NCI-H2227 (cell line): Measurements from ENCODE around the gene GPHN.
A peak's percentile ranks its signal among the peaks of the same experiment; 100 is the strongest.

Source experiments
- DNase-seq: peaks from one replicate; lab custom pipeline; 2025; ENCODE audit not compliant: unreplicated experiment; lab: John Stamatoyannopoulos, UW

Gene GPHN

DNA sequence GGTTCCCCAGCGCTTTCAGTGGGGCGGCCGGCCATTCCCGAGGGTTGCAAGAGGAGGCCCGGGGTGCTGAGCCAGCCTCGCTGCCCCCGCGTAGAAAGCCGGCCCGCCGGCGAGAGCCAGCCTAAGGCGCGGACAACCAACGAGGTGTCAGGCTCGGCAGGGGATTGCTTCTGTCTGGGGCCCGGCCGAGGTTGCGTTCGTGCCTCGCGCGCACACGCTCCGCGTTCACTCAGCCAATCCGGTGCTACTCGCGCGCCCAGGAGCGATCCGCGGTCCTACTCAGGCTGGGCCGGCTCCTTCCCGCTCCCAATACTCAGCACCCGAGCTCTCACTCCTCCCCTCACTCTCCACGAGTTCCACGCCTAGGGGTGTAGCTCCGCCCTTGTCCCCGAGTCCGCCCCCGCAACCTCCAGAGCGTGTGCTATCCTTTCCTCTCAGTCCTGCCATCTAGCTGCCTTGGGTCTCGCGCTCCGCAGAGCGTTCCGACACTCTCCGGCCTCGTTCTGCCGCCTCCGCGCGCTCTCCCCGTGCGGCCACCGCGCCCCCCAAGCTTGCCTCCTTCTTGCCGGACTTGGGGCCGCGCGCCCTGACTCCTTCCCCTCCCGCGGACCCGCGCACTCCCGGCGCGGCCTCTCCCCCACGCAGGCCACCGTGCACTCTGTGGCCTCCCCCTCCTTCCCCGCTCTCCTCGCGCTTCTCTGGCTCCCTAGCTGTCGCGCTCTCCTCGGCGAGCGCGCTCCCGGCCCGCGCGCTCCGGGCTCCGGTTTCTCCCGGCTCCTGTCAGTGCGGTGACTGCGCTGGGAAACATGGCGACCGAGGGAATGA, at the start of gene GPHN:
GPHN (plus strand) TSS at position 426 of the 825 bp plus-strand sequence.
- peak; percentile 98 for DNase-seq

DNA sequence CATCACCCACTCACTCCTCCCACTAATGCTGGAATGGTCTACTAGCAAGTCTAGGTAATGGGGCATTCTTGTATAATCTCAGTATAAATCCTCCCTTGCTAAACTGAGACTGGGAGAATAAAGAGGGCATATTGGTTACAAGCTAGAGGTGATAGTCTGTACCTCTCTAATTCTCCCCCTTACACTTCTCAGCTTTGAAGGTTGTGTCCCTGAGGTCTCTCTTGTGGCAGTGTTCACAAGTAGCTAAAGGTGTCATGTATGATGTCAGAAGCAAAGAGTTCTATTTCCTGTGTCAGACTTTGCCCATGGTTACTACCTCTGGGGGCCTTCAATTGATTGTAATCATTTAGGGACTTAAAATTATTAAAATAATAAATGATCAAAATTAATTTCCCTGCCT, 48.3 kb upstream of the GPHN start:
- DNase-seq, result no peak

DNA sequence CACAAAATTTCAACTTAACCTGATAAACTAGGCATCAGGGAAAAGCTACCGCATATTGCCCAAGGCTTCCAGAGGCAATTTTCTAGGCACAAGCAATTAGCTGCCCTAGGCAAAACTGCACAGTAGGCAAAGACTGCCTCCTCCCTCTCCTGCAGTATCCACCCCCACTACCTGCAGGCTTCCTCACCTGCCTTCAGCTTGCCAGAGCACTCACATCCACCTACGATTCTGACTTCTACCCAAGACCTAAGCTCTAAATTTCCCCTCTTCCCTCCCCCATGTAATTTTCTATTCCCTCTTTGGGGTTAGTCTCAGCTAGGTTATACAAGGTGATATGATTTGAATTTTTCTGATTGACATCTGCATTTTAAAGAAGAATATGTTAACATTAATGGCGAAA, 43.7 kb upstream of the GPHN start:
- no peak for DNase-seq

DNA sequence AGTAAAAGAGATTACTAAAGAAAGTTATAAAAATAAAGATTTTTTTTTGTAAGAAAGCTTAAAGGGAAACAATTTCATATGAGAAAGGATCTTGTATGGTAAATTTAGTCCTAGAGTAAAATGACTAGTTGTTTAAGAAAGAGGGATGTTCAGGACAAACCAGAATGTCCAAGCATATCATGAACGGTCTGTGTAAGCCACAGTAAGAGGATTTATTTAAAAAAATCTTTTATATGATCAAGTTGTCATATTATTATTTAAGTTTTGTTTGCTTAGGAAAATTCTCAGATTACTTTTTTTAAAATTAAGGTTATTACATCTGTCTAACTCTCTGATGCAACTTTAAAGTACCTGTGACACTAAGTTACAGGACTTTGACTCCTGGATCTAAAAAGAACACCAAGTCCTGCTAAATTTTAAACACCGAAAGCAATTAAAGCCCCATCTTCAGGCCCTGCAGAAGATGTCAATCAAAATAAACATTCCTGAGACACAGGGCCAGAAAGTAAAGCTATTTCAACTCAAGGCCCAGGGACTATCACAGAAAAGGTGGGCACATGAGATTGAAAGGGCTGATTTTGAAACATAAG, 39.1 kb upstream of the GPHN start:
- no peak for DNase-seq

DNA sequence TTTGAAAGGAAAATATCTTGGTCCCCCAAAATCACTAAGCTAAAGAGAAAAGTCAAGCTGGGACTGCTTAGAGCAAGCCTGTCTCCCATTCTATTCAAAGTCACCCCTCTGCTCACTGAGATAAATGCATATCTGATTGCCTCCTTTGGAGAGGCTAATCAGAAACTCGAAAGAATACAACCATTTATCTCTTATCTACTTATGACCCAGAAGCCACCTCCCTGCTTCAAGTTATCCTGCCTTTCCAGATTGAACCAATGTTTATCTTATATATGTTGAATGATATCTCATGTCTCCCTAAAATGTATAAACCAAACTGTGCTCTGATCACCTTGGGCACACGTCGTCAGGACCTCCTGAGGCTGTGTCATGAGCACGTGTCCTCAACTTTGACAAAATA, 36.4 kb upstream of the GPHN start:
- no peak for DNase-seq

DNA sequence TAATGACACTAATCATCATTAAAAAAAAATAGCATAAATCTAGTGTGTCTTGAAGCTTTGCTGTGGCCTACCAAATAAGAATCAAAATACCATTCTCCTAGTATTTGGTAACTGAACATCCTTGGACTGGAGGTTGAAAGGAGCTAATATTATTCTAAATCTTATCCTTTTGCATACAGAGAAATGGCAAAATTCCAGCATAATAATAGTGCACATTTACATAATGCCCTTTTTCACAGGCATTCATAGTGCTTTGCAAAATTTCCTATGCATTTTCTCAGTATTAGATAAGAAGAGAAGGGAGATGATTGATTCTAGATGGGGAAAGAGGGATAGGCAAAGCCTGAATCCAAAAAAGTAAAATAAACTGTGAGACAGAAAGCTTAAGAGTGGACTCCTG, 35.7 kb upstream of the GPHN start:
- DNase-seq, result no peak

DNA sequence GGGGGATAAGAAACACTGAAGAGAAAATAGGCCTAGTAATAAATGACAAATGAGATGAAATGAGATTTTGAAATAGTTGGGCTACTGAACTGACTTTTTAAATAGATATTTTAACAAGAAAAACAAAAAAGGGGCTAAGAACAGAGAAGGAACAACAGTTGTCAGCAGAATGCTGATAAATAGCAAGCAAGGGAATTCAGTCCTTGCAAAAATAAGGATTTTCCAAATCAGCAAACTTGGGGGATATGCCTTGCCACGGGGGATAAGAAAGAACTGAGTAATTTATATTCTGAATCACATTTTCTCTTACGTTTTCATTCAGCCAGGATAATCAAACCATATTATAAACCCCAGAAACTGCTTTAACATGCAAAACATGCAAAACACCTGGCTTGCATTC, 34.7 kb upstream of the GPHN start:
- DNase-seq, result no peak

DNA sequence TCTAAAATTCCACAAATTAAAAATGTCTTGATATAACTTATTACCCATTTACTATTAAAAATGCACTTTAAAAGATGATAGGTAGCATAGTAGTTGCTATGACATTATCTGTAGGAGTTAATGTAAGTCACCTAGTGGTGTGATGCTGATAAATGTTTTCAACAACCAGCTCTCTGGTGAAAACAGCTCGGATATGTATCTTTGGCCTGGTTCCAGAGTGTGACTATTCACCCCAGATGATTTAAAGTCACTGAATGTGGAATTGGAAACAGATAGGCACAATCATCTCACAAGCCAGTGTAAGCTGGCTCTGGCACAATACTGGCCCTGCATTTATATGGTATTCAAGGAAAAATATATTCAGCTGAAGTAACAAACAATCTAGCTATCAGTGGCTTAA, 31.0 kb upstream of the GPHN start:
- DNase-seq, result no peak

DNA sequence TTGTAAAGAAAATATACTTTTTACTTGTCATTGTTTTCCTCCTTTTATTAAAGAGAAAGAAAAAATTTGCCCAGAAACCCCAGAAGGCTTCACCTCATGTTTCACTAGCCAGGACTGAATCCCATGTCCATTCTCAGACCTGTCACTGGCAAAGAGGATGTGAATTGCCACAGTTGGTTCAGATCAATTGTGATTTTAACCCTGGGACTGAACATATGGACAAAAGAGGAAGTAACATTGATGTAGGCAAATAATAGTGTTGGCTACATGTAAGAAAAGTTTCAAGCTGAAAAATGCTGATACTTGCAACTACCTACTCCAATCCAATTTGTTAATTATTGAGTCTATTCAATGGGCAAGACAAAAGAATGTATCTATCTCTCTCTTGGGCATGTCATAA, 30.4 kb upstream of the GPHN start:
- DNase-seq, result no peak

DNA sequence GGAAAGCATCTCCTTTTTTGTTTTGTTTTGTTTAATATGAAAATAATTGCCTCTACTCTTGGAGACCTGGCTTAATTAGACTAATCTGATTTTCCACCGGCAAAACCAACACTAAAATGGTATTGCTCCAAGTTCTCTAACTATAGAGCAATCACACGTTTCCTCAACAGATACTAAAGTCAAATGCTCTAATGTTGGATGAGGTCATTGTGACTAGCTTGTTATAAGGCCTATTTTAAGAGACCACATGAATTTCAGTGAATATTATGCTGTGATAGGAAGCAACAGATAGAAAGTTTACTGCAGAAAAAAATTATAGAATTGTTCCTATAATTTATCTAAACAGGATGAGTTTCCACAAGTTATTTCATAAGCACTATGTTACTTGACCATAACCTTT, 25.1 kb upstream of the GPHN start:
- DNase-seq, result no peak

DNA sequence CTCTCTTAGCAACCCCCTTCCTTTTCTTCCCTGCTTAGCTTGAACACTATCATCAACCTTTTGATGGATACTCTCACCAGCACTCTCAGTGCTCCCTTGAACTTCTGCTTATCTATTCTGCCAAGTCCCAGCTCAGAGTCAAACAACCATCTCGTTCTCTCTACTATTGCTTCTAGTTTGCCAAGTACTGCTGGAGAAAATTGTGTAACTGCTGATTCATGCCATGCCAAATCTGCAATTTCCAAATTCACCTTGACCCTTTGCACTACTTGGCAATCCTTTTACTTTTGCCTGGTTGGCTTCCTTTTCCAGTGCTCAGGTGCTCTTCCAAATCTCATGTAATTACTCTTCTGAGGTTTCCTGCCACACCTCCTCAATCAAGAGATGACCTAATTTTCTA, 24.6 kb upstream of the GPHN start:
- no peak for DNase-seq

DNA sequence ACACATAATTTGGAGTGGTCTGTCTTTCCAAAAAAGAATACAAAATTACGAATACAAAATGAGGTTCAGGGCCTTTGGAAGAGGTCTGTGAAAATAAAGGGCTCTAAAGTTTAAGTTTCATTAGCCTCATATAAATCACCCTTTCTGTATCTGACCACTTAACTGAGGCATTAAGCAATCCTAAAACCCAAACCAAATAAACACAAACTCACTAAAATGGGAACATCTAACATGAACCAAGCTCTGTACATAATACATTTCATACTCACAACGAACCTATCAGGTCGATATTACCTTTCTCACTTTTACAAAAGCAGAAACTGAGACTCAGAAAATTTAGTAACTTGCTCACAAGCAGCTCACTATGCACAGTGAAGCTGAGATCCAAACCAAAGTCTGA, 22.9 kb upstream of the GPHN start:
- DNase-seq, result no peak

DNA sequence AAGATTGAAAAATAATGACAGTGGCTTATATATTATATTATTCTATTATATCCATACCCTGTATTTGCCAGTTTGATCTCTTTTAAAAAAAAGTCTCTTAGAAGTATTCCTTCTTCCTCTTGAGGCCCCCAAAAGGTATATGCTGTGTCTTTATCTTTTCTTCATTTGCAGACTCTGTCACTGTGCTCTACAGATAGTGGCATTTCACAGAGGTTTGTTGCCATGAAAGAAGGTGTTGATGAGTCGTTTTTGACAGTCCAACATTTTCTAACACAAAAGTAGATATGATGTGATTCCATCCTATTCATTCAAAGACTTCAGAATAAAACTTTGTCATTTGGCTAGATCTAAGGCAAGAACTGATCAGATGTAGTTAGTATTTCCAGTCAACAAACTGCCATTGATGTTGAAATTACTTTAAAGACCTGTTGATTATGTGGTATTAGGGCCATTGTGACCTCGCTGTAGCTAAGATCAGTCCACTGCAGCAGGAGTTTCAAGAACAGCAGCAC, 22.0 kb upstream of the GPHN start, which contains the start of gene CCDC196:
CCDC196 (plus strand) TSS at position 462 of the 512 bp plus-strand sequence. CDS start 132 bp downstream, outside the sequence.
- no peak for DNase-seq

DNA sequence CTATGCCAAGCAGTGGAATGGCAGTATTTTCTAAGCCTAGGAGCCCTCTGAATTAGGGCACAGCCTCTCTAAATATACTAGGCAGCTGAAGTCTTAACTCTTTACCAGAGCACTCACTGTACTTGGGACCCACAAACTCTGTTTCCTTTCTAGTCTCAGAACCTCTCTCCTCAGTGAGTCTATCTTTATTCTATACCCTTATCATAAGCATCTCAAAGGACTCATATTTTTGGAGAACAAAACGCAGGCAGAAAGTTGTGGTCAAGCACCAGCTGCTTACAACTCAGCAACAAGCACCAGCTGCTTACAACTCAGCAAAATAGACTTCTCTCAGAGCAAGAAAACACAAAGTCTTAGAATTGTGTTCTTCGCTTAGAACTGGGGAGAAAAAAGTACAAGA, 20.8 kb upstream of the GPHN start:
- no peak for DNase-seq

DNA sequence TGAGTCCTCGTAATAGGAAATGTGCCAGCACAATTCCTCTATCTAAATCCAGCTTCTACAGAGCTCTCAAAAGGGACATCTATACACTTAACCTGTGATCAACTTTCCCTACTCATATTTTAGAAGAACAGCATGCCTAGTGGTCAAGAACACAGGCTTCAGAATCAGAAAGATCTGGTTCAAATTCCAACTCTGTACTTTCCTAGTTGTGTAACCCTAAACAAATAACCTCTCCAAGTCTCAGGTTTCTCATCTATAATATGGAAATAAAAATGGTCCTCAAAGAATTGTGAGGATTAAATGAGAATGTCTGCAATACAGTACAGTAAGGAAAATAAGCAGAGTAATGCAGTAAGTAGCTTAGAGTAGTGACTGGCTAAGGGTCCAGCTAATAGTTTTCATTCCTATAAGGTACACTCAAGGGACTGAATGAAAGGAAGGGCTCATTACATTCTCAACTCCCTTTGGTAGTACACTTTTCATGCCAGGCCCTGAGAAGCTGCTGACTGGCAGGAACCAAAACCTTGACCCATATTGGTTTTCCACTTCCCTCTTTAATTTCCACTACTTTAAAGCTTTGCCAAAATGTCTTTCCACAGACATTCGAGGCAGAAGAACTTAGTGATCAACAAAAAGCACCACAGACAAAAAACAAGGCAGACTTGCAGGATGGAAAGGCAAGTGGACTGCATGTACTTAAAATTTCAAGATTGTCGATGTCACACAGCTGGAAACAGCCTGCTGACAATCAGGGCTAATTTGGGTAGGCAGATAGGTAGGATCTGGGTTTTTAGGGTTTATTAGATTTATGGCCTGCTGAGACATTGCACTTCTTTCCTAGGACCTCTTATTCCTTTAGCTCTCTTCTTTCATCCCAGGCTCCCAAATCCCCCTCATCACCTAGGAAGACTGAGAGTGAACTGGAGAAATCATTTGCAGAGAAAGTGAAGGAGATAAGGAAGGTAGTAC, 17.5 kb upstream of the GPHN start:
- no peak for DNase-seq

DNA sequence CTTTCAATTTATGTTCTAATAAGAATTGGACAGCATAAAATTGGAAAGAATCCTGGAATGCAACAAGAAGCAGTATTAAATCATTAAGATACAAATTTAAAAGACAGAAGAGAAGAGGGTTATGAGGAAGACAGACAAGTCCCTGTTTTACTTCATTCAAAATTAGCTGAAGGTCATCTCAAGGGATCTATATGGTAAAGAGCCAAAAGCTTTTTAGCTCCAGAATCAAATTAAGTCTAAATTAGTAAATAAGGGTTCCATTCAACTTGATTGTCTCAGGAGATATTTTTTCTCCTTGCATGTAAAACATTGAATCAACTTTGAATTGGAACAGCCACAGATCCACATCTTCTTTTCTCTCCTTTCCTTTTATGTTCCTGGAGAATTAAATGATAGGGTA, 14.2 kb upstream of the GPHN start:
- no peak for DNase-seq

DNA sequence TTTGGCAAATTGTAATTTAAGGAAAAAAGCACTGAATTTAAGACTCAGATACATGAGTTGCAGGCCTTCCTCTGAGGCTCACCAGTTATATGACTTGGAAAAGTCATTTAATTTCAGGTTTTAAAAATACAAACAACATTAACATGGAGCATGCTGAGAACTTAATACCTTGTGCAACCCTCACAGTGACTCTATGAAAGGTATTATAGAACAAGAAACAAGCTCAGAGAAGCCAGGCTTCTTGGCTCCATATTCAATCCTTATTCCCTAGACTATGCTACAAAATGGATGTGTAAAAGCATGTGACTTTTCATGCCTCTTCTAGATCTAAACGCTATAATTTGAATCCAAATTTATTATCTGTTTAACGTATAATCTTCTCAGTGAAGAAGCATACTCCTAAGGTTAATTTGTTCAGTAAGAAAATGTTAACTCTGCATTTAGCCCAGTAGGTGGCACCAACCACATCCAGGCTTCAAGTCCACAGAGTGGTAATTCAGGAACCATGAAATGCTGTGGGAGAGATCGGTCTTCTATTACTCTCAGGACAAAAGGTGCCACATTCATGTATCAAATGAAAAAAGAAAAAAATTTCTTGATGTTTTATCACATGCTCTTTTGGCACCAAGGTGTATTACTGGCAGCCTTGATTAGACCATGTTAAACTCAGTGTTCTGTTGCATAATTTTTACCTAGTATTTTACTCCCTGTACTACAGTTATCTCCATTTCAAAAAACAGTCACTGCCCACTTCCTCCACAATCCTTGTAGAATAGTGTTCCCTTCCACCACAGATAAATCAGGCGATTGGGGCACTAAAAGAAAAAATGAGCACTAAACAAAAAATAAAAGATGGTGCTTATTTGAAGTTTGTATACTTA, 12.5 kb upstream of the GPHN start:
- DNase-seq, result peak; percentile 82

DNA sequence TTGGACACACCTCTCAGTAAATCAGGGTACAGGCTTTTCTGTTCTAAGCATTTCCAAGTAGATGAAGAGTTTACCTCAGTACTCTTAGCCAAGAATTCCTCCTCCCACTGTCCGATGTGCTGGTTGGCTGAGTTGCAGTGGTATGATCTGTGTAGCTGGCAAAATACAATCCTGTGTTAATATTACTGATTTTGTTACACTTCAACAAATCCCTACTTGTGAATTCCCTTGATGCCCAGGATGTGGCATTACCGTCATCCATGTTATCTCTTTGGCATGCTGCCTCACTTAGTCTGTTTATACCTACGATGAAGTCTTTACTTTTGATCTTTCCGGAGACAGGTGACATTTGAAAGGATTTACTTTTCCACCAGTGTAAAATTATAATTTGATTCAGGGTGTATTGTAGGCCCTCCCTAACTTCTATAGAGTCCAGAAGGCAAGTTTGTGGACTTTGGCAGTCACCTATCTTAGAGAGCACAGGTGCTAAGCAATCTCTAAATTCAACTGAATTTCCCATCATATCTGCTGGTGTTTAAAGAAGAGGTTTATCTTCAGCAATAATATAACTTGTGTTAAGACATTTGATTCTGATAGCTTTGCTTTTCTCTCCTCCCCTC, 11.6 kb upstream of the GPHN start:
- DNase-seq, result no peak

DNA sequence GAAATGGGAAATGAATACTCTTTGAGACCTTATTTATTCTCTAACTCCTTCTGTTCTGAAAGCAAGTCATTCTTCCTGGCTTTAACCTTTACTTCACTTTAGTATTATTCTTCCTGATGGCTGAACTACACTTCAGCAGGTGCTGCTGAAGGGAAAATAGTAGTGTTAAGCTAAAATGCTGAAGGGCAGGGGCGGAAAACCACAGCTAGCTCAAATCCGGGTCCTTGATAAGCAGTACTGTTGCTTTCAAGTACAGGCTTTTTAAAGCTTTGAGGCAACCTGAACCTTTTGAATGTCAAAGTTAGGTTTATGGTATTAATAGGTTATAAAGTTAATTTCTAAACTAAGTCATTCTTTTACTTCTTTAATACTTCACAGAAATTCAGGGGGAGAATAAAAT, 11.0 kb upstream of the GPHN start:
- DNase-seq, result no peak

DNA sequence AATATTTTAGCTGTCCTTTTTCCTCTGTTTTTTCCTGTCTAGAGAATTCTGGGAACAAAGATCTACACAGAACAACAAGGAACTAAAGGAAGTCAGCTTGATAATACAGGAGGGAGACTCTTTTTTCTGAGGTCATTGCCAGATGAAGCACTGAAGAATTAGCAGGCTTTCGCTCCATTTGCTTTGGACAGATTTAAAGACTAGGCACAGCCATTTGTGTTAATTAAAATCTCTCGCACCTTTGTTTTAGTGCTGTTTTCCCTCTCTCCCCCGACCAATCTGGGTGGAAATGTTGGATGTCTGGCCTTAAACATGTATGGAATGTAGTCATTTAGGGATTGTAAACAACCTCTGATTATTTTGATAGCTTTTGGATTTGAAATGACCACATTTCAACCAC, 9.6 kb upstream of the GPHN start:
- DNase-seq, result no peak
